DMS114 treated with DMSO at 0.1 percent for 48 hours (cell line): Measurements from ENCODE around the gene ABHD1.

Experiments
- DNase-seq: peaks from one replicate; lab custom pipeline; 2025; ENCODE audit not compliant: unreplicated experiment; lab: John Stamatoyannopoulos, UW

Gene ABHD1

DNA sequence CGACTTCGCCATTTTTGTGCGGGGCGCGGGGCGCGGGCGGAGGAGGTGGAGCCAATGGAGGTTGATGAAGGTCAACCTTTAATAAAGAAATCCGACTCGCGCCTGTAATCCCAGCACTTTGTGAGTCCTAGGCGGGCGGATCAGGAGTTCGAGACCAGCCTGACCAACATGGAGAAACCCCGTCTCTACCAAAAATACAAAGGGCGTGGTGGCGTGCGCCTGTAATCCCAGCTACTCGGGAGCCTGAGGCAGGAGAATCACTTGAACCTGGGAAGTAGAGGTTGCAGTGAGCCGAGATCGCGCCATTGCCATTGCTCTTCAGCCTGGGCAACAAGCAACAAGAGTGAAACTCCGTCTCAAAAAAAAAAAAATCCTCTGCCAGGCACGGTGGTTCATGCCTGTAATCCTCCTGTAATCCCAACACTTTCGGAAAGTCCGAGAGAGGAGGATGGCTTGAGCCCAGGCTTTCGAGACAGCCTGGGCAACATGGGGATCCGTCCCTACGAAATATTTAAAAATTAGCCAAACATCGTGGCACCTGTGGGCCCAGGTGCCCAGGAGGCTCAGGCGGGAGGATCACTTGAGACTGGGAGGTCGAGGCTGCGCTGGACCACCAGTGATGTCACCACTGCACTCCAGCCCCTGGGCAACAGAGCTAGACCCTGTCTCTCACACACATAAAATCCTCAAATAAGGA is 11.3 kb downstream of the ABHD1 start:
- no peak for DNase-seq

DNA sequence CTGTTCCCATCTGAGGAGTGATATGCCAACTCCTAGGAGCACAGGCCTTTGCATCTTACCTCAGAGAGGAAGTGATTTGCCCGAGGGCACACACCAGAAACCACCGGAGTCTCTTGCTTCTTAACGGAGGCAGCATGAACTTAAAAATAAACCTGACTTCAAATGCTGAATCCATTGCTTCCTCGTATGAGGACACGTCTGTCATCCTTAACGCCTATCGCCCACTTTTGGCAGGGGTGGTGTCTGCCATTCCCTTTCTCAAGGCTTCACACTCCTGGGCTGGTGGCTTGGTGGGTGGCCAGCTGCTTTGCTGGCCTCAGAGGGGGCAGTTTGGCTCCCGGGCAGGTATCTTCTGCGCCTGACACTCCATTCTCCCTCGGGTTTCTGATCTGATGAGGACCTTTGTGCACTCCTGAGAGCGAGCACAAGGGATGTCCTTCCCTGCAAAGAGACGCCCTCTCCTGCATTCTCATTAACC is 11.9 kb downstream of the ABHD1 start:
- DNase-seq, result no peak

DNA sequence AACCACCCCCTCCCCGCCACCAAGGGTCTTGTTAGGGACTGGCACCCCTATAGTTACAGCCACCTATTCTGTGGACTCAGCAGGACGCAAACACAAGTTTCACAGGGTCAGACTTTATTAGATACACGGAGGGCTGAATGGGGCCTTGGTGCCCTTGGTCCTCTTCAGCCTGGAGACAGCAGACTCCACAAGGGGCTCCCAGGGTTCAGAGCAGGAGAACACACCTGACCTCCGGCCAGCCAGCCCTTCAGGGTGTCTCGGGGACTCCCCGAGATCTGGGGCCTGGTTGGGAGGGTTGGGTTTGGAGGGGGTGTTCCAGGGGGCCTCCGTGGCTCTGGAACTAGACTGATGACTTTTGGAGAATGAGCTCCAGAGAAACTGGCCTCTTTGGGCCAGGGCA is 13.1 kb downstream of the ABHD1 start:
- DNase-seq, result no peak

DNA sequence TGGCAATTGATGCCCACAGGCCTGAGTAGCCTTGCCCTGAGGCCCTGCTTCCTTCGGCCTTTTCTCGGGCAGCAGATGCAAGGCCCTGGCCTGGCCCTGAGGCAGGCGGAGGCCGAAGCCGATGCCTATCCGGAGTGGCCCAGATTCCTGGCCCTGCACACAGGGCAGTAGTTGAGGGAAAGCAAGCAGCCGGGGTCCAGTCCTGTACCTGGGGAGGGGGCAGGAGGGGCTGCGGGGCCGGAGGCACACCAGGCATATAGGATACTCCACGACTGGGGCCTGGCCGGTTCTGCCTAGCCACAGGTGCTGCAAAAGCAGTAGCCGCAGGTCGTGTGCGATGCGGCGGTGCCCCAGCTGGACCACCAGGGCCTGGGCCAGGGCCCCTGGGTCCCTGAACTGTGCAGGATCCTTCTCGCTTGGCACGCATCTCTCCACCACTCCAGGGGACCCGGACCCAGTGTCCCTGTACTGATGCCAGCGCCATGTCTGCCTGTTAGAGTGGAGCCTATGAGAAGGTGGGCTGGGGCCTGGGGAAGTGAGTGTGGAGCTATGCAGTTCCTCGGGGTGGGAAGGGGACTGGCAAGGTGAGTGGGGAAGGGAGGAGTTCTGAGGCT is 13.8 kb downstream of the ABHD1 start:
- DNase-seq, result no peak

- no peak for DNase-seq
These were observed 14.5 kb downstream of the ABHD1 start for GRCh38 chr2:27138111-27138510.

DNA sequence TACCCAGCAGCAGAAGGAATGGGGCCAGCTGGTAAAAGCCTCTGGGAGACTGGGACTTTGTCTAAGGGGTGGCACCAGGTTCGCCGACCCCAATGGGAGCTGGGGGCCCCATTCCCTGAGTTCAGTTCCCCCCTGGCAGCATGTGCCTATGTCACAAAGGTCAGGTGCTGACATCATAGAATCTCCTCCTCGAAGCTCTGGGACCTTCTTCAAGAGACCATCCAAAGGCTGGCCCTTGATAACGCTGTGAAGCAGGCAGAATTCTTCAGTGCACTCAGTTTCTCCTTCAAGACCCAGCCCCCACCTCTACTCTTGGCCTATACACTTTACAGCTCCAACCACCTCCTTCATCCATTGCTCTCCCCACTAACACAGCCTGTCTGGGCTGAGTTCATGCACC is 15.7 kb downstream of the ABHD1 start, which contains the start of gene PRR30:
Gene PRR30 (minus strand): TSS at position 101 of the 400 bp plus-strand sequence. CDS start 1,081 bp downstream, outside the sequence.
- DNase-seq, result no peak

DNA sequence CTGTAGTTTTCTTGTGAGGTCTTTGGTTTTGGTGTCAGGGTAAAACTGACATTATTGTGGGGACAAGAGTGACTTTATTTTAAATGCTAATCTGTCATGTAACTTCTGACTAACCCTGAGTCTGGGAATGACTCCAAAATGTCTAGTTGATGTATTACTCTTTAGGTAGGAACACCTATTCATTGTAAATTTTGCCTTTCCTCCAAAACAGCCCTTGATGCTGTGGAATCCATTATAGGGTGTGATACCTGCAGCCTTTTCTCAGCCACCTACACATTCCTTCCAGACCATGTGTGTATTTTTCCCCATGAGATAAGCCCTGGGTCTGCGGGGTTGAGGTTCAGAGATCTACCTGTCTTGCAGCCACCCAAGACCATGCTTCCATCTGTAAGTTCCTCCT is 19.7 kb downstream of the ABHD1 start:
- no peak for DNase-seq

GRCh38 chr2:27145682-27146081 is 22.1 kb downstream of the ABHD1 start:
- no peak for DNase-seq

GRCh38 chr2:27147935-27148334 is 24.3 kb downstream of the ABHD1 start:
- DNase-seq, result no peak

GRCh38 chr2:27148801-27149439 is 25.3 kb downstream of the ABHD1 start, which contains the start of gene TCF23:
Gene TCF23 (plus strand): TSS chr2:27149004. CDS start chr2:27149134, 130 bp downstream.
- no peak for DNase-seq

GRCh38 chr2:27149570-27150405 is 26.2 kb downstream of the ABHD1 start:
- DNase-seq, result no peak

GRCh38 chr2:27150639-27151230 is 27.1 kb downstream of the ABHD1 start:
- DNase-seq, result no peak

GRCh38 chr2:27152102-27152795 is 28.6 kb downstream of the ABHD1 start:
- no peak for DNase-seq

- DNase-seq, result no peak
These were observed 29.3 kb downstream of the ABHD1 start for GRCh38 chr2:27152796-27153464.

DNA sequence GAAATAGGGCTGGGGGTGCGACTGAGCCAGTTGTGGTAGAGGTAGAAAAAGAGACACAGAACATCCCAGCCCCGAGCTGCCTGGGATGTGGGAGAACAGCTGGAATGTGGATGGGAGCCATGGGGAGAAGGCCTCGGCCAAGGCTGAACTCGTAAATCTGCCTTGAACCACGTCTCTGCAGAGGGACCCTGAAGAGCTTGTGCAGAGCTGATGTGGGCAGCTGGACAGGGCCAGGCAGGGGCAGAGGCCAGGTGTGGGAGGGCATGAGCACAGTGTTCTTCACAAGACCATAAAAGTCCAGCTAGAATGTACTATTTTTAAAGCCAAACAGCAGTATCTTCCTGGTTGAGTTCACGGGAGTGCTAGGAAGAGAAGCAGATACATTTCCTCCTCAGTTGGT is 30.9 kb downstream of the ABHD1 start:
- DNase-seq, result no peak

DNA sequence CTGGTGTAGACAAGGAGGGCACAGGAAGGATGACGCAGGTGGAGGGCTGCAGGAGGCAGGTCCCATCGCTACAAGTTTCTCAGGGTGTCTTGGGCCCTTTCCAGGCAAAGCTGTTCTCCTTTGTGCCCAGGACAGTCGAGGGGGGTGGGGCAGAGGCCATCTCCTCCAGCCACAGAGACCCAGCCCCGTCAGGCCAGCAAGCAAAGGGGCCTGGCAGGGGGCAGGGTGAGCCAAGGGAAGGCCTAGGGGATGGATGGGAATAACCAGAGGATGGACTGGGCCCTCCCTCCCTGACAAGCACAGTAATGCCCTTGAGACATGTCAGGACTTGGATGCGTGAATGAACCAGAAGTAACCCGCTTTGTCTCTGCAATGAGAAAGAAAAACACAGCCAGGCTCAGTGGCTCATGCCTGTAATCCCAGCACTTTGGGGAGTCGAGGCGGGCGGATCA is 31.5 kb downstream of the ABHD1 start:
- no peak for DNase-seq

- DNase-seq, result no peak
These were observed 34.9 kb downstream of the ABHD1 start for GRCh38 chr2:27158468-27158867.

GRCh38 chr2:27159271-27159670 is 35.7 kb downstream of the ABHD1 start:
- no peak for DNase-seq

GRCh38 chr2:27160191-27160590 is 36.6 kb downstream of the ABHD1 start:
- DNase-seq, result no peak
